IPS DF 19.7 (cell line): ENCODE measurements around the gene APCDD1.
"Not testable (repeated sequence)": the region's sequence is repeated elsewhere in the genome, so short reads cannot be mapped to it uniquely, and the experiment has no call there.

Experiments used
- DNase-seq: peaks from one replicate; pipeline ENCODE4 v3.0.0-alpha.2; 2013; ENCODE audit warnings: low read depth, low spot score

The APCDD1 gene

GRCh38 chr18:10490401-10491165 is 36.1 kb downstream of the APCDD1 start:
- no peak for DNase-seq

GRCh38 chr18:10495936-10496335 is 41.5 kb downstream of the APCDD1 start:
- DNase-seq = no peak

- no peak for DNase-seq
These were observed 42.8 kb downstream of the APCDD1 start for GRCh38 chr18:10497206-10497749.

GRCh38 chr18:10499230-10499629 is 44.8 kb downstream of the APCDD1 start:
- DNase-seq = no peak

- no peak for DNase-seq
These were observed 45.6 kb downstream of the APCDD1 start for GRCh38 chr18:10500038-10500437.

GRCh38 chr18:10504723-10505122 is 50.3 kb downstream of the APCDD1 start:
- DNase-seq = no peak

- not testable (repeated sequence) for DNase-seq
These were observed 51.5 kb downstream of the APCDD1 start for GRCh38 chr18:10505892-10506291.

GRCh38 chr18:10508591-10508990 is 54.2 kb downstream of the APCDD1 start:
- DNase-seq = no peak

GRCh38 chr18:10511236-10511635 is 56.8 kb downstream of the APCDD1 start:
- no peak for DNase-seq

- no peak for DNase-seq
These were observed 59.6 kb downstream of the APCDD1 start for GRCh38 chr18:10514082-10514481.

GRCh38 chr18:10514601-10515000 is 60.2 kb downstream of the APCDD1 start:
- no peak for DNase-seq

GRCh38 chr18:10515456-10515855 is 61.0 kb downstream of the APCDD1 start:
- no peak for DNase-seq

GRCh38 chr18:10516078-10516477 is 61.6 kb downstream of the APCDD1 start:
- no peak for DNase-seq

GRCh38 chr18:10518595-10519255 is 64.3 kb downstream of the APCDD1 start:
- DNase-seq = no peak

- no peak for DNase-seq
These were observed 64.9 kb downstream of the APCDD1 start for GRCh38 chr18:10519366-10519765.

- DNase-seq = peak; percentile 54
These were observed 65.8 kb downstream of the APCDD1 start for GRCh38 chr18:10519999-10520935.

GRCh38 chr18:10521566-10521965 is 67.1 kb downstream of the APCDD1 start:
- no peak for DNase-seq

GRCh38 chr18:10522574-10522973 is 68.1 kb downstream of the APCDD1 start:
- DNase-seq = no peak

GRCh38 chr18:10523544-10523943 is 69.1 kb downstream of the APCDD1 start:
- peak; percentile 25 for DNase-seq

- no peak for DNase-seq
These were observed 70.3 kb downstream of the APCDD1 start for GRCh38 chr18:10524507-10525370.

GRCh38 chr18:10525371-10525691 is 70.9 kb downstream of the APCDD1 start:
- DNase-seq = no peak
